ENCODE results near the gene MIPEP. TPM values are rescaled to one million over a fixed set of nuclear protein-coding genes. Genes with fewer than 3 reads are reported as not detected.

The MIPEP gene
- polyA plus RNA-seq, 1 donor from 2014 or later: 9.1 TPM

DNA sequence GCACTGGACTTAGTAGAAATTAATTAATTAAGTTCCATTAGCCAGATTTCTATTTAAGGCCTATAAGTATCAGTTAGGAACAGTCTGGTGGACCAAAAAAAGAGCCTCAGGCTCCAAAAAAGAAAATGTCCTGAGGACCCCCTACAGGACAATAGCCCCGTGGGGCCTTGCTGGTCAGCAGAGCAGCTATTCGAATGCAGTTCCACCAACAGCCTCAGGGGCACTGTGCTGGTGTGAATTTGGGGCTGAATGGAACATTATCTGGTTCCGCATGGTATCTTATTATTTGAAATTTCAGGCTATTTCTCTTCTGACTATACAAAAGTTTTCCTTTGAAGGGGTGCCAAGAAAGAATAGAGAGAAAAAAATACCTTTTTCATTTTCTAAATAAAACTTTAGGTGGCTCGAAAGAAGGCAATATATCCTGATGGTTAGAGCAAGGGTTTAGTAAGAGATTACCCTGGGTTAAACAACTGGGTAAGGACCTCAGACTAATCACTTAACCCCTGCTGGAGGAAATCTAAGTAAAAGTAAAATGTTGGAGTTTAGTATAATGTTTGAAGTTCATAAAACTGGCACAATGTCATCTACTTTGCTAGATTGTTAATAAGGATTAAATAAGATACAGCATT lies 147.2 kb downstream of the MIPEP start:
- H3K9me3 ChIP-seq (ENCODE audit: low read length): no peaks in the 10 kb centered on the region
- no peak overlapping the region for H3K4me3 ChIP-seq (ENCODE audit: low read length)
- TF ChIP-seq EP300 (conservative IDR thresholded peaks at IDR 0.05; ENCODE audit: poor library complexity, severe bottlenecking) (no peak), TAF1 (IDR thresholded peaks at IDR 0.05; ENCODE audit: low read depth) (no peak), CTCF (IDR thresholded peaks at IDR 0.05; ENCODE audit: poor library complexity, severe bottlenecking) (no peak), SMC3 (conservative IDR thresholded peaks at IDR 0.05; ENCODE audit: poor library complexity) (no peak), POLR2AphosphoS5 (IDR thresholded peaks at IDR 0.05) (no peak), EZH2 (IDR thresholded peaks at IDR 0.05; ENCODE audit: borderline replicate concordance, insufficient read depth, low read length, poor library complexity, severe bottlenecking) (no peak), MXI1 (conservative IDR thresholded peaks at IDR 0.05; ENCODE audit: poor library complexity, severe bottlenecking) (no peak)
- TF ChIP-seq, protein P1, sequence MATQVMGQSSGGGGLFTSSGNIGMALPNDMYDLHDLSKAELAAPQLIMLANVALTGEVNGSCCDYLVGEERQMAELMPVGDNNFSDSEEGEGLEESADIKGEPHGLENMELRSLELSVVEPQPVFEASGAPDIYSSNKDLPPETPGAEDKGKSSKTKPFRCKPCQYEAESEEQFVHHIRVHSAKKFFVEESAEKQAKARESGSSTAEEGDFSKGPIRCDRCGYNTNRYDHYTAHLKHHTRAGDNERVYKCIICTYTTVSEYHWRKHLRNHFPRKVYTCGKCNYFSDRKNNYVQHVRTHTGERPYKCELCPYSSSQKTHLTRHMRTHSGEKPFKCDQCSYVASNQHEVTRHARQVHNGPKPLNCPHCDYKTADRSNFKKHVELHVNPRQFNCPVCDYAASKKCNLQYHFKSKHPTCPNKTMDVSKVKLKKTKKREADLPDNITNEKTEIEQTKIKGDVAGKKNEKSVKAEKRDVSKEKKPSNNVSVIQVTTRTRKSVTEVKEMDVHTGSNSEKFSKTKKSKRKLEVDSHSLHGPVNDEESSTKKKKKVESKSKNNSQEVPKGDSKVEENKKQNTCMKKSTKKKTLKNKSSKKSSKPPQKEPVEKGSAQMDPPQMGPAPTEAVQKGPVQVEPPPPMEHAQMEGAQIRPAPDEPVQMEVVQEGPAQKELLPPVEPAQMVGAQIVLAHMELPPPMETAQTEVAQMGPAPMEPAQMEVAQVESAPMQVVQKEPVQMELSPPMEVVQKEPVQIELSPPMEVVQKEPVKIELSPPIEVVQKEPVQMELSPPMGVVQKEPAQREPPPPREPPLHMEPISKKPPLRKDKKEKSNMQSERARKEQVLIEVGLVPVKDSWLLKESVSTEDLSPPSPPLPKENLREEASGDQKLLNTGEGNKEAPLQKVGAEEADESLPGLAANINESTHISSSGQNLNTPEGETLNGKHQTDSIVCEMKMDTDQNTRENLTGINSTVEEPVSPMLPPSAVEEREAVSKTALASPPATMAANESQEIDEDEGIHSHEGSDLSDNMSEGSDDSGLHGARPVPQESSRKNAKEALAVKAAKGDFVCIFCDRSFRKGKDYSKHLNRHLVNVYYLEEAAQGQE (IDR thresholded peaks at IDR 0.05; ENCODE audit: borderline replicate concordance): no peak
- H3K9me2 ChIP-seq (ENCODE audit: insufficient read depth, low read length): no peaks in the 10 kb centered on the region
- H2AFZ ChIP-seq (ENCODE audit: low read depth, low read length): no peak overlapping the region
- no peaks in the 10 kb centered on the region for H4K20me1 ChIP-seq (ENCODE audit: insufficient read depth)
- no peak overlapping the region for H3K4me2 ChIP-seq (ENCODE audit: low read length)
- no peaks in the 10 kb centered on the region for H3F3A ChIP-seq (ENCODE audit: insufficient read depth, low read length, poor library complexity, severe bottlenecking)
- no peak overlapping the region for H3K9ac ChIP-seq (ENCODE audit: low read length)
- no peaks in the 10 kb centered on the region for H3K79me2 ChIP-seq (replicated peaks; ENCODE audit: insufficient read depth, low read length)
- H3K27ac ChIP-seq (ENCODE audit: low read length): no peak overlapping the region
- no peaks in the 10 kb centered on the region for H3K27me3 ChIP-seq (ENCODE audit: insufficient read depth, low read depth, low read length)
- no peaks in the 10 kb centered on the region for H3K36me3 ChIP-seq (ENCODE audit: insufficient read depth, low read length)

GRCh38 chr13:23740002-23740401 lies 149.2 kb downstream of the MIPEP start:
- Histone ChIP-seq H3K9me2 (ENCODE audit: insufficient read depth, low read length) (no peaks in the 10 kb centered on the region), H2AFZ (ENCODE audit: low read depth, low read length) (no peak overlapping the region)
- no peak for TF ChIP-seq POLR2AphosphoS5 (IDR thresholded peaks at IDR 0.05)
- TF ChIP-seq, protein P1 (IDR thresholded peaks at IDR 0.05; ENCODE audit: borderline replicate concordance): no peak
- no peak for TF ChIP-seq SMC3 (conservative IDR thresholded peaks at IDR 0.05; ENCODE audit: poor library complexity)
- TF ChIP-seq TAF1 (IDR thresholded peaks at IDR 0.05; ENCODE audit: low read depth): no peak
- TF ChIP-seq MXI1 (conservative IDR thresholded peaks at IDR 0.05; ENCODE audit: poor library complexity, severe bottlenecking): no peak
- TF ChIP-seq CTCF (IDR thresholded peaks at IDR 0.05; ENCODE audit: poor library complexity, severe bottlenecking): no peak
- TF ChIP-seq EP300 (conservative IDR thresholded peaks at IDR 0.05; ENCODE audit: poor library complexity, severe bottlenecking): no peak
- TF ChIP-seq EZH2 (IDR thresholded peaks at IDR 0.05; ENCODE audit: borderline replicate concordance, insufficient read depth, low read length, poor library complexity, severe bottlenecking): no peak
- no peak for TF ChIP-seq RAD21 (conservative IDR thresholded peaks at IDR 0.05)

More at GRCh38 chr13:23740002-23740401, 149.2 kb downstream of the MIPEP start:
- no peak overlapping the region for H3K4me3 ChIP-seq (ENCODE audit: low read length)
- no peaks in the 10 kb centered on the region for H3K27me3 ChIP-seq (ENCODE audit: insufficient read depth, low read depth, low read length)
- H3F3A ChIP-seq (ENCODE audit: insufficient read depth, low read length, poor library complexity, severe bottlenecking): no peaks in the 10 kb centered on the region
- H3K27ac ChIP-seq (ENCODE audit: low read length): no peak overlapping the region
- no peak overlapping the region for H3K4me2 ChIP-seq (ENCODE audit: low read length)
- H3K36me3 ChIP-seq (ENCODE audit: insufficient read depth, low read length): no peaks in the 10 kb centered on the region
- H3K9me3 ChIP-seq (ENCODE audit: low read length): no peaks in the 10 kb centered on the region
- H3K79me2 ChIP-seq (replicated peaks; ENCODE audit: insufficient read depth, low read length): no peaks in the 10 kb centered on the region
- H4K20me1 ChIP-seq (ENCODE audit: insufficient read depth): no peaks in the 10 kb centered on the region
- H3K9ac ChIP-seq (ENCODE audit: low read length): no peak overlapping the region

All from neural cell (in vitro differentiated cells).